MCF 10A (cell line): ENCODE data around the gene ETV4. TPM values are rescaled to one million over a fixed set of nuclear protein-coding genes. Genes with fewer than 3 reads are reported as not detected.
A peak's percentile ranks its signal among the peaks of the same experiment; 100 is the strongest.

Experiments used
- BruUV-seq: library from RNA; stranded (reverse); fragments of 400-500 nt; replicated peaks from 2 replicates; lab custom pipeline; 2021; lab: Mats Ljungman, UMichigan
- CTCF ChIA-PET: fragments of 300-600 bp; sonication (Branson Sonifier 250); formaldehyde crosslinking; extraction: SDS; loops from one replicate; lab custom pipeline; 2021; ENCODE audit warnings: antibody characterized with exemption, inconsistent platforms; lab: Yijun Ruan, JAX
- POLR2A ChIA-PET: fragments of 300-600, 350-650 bp; sonication (Branson Sonifier 250); formaldehyde crosslinking; extraction: SDS; loops from one replicate; lab custom pipeline; 2020; ENCODE audit warnings: antibody characterized with exemption, inconsistent platforms; lab: Yijun Ruan, JAX
- DNase-seq: peaks from one replicate; pipeline ENCODE4 v3.0.0-alpha.2; 2018; ENCODE audit not compliant: unreplicated experiment
- H3K27ac Mint-ChIP-seq: one replicate; pipeline ENCODE4 v1.8.0; 2022; ENCODE audit warnings: mild to moderate bottlenecking, low read depth, mixed read lengths; ENCODE audit not compliant: unreplicated experiment
- H3K27me3 Mint-ChIP-seq: one replicate; pipeline ENCODE4 v1.8.0; 2022; ENCODE audit warnings: mixed read lengths; ENCODE audit not compliant: insufficient read depth, unreplicated experiment
- H3K36me3 Mint-ChIP-seq: one replicate; pipeline ENCODE4 v1.8.0; 2022; ENCODE audit warnings: mild to moderate bottlenecking, moderate library complexity, mixed read lengths; ENCODE audit not compliant: insufficient read depth, unreplicated experiment
- H3K4me1 Mint-ChIP-seq: one replicate; pipeline ENCODE4 v1.8.0; 2022; ENCODE audit warnings: mixed read lengths; ENCODE audit not compliant: insufficient read depth, unreplicated experiment
- H3K4me3 Mint-ChIP-seq: one replicate; pipeline ENCODE4 v1.8.0; 2022; ENCODE audit warnings: mild to moderate bottlenecking, moderate library complexity, mixed read lengths; ENCODE audit not compliant: unreplicated experiment
- H3K9me3 Mint-ChIP-seq: one replicate; pipeline ENCODE4 v1.8.0; 2022; ENCODE audit warnings: mixed read lengths; ENCODE audit not compliant: unreplicated experiment
- CTCF ChIP-seq: fragments of 200-600 bp; IDR thresholded peaks from one replicate; pipeline ENCODE4 v1.8.0; 2022; ENCODE audit warnings: antibody characterized with exemption, mild to moderate bottlenecking; ENCODE audit not compliant: unreplicated experiment
- intact Hi-C: fragments of 100-400 bp; cut with micrococcal nuclease; formaldehyde crosslinking; loops from 2 replicates; pipeline ENCODE4 v1.14.1; 2022
- total RNA-seq: library from RNA; stranded (reverse); gene quantifications from 2 replicates; pipeline ENCODE4 v1.2.3, GENCODE V29; 2022

The ETV4 gene
- total RNA-seq, 1 experiment from 2014 or later, result 31.6 TPM

GRCh38 chr17:43547189-43547550, 1.0 kb upstream of the ETV4 start:
- BruUV-seq, result no TSS peak
- CTCF ChIA-PET, result interaction anchor here (0.6 to 1.1 kb wide), 5 partner anchors 11 to 131 kb away, joined by 3 to 4 read pairs (median 3); no protein-coding TSS in a partner anchor

GRCh38 chr17:43545383-43545632, 832 bp downstream of the ETV4 start:
- no peak for DNase-seq
- H3K27me3 Mint-ChIP-seq, result no peaks in the 10 kb centered on the region
- TF ChIP-seq CTCF, result no peak
- no peaks in the 10 kb centered on the region for H3K36me3 Mint-ChIP-seq
- peak overlapping the region; percentile 94 for H3K27ac Mint-ChIP-seq
- CTCF ChIA-PET, result no interaction called here
- H3K4me3 Mint-ChIP-seq, result peak overlapping the region; percentile 86
- no TSS peak for BruUV-seq
- POLR2A ChIA-PET, result interaction anchor here (0.6 to 1.6 kb wide), 8 partner anchors 9 to 171 kb away, joined by 3 to 5 read pairs (median 3); no protein-coding TSS in a partner anchor
- intact Hi-C loops, result no loop called here
- H3K4me1 Mint-ChIP-seq, result peaks cover 47% of the 10 kb centered on the region
- H3K9me3 Mint-ChIP-seq, result no peaks in the 10 kb centered on the region

More at GRCh38 chr17:43547189-43547550, 1.0 kb upstream of the ETV4 start:
- no peaks in the 10 kb centered on the region for H3K9me3 Mint-ChIP-seq
- TF ChIP-seq CTCF, result no peak
- H3K27me3 Mint-ChIP-seq, result no peaks in the 10 kb centered on the region
- no peak for DNase-seq
- POLR2A ChIA-PET, result interaction anchor here (0.6 to 1.9 kb wide), 4 partner anchors 9 to 179 kb away, joined by 3 to 6 read pairs (median 4); no protein-coding TSS in a partner anchor
- H3K27ac Mint-ChIP-seq, result no peak overlapping the region
- no peaks in the 10 kb centered on the region for H3K36me3 Mint-ChIP-seq
- H3K4me1 Mint-ChIP-seq, result peaks cover 42% of the 10 kb centered on the region
- H3K4me3 Mint-ChIP-seq, result peak overlapping the region; percentile 86
- intact Hi-C loops, result no loop called here

- H3K9me3 Mint-ChIP-seq, result no peaks in the 10 kb centered on the region
- TF ChIP-seq CTCF, result no peak
- intact Hi-C loops, result no loop called here
- H3K36me3 Mint-ChIP-seq, result peaks cover 5% of the 10 kb centered on the region
- H3K27me3 Mint-ChIP-seq, result no peaks in the 10 kb centered on the region
- ChIA-PET POLR2A (interaction anchor here (0.7 to 1.6 kb wide), 5 partner anchors 13 to 1577 kb away, joined by 3 to 5 read pairs (median 4); partner anchors contain the start of genes CNP and DHX8), CTCF (interaction anchor here (0.6 kb wide), 1 partner anchor 130 kb away, joined by 3 read pairs; no protein-coding TSS in a partner anchor)
- no peak for DNase-seq
- peaks cover 43% of the 10 kb centered on the region for H3K4me1 Mint-ChIP-seq
- H3K27ac Mint-ChIP-seq, result peak overlapping the region; percentile 94
- TSS peak; percentile 54 for BruUV-seq
- H3K4me3 Mint-ChIP-seq, result peak overlapping the region; percentile 86
These were observed 2.2 kb downstream of the ETV4 start for GRCh38 chr17:43543771-43544575.

- Mint-ChIP-seq H3K4me1 (peaks cover 40% of the 10 kb centered on the region), H3K27me3 (no peaks in the 10 kb centered on the region), H3K36me3 (peaks cover 5% of the 10 kb centered on the region), H3K9me3 (no peaks in the 10 kb centered on the region), H3K4me3 (no peak overlapping the region), H3K27ac (no peak overlapping the region)
- intact Hi-C loops, result no loop called here
- POLR2A ChIA-PET, result interaction anchor here (0.5 to 1.3 kb wide), 5 partner anchors 13 to 499 kb away, joined by 3 to 5 read pairs (median 4); partner anchors contain the start of gene DHX8
- CTCF ChIA-PET, result interaction anchor here (0.6 to 0.7 kb wide), 2 partner anchors 130 to 506 kb away, joined by 3 read pairs; no protein-coding TSS in a partner anchor
- no TSS peak for BruUV-seq
- no peak for TF ChIP-seq CTCF
- DNase-seq, result no peak
These were observed 2.8 kb downstream of the ETV4 start for GRCh38 chr17:43543300-43543699.
